A549 (cell line): ENCODE results near the gene NXNL1.

Experiments
- CBX2 ChIP-seq: fragments of 200-600 bp; sonication (generic); IDR thresholded peaks from 2 replicates; pipeline ENCODE4 v1.6.1; 2016; ENCODE audit warnings: low read depth, mild to moderate bottlenecking, borderline replicate concordance
- CEBPB ChIP-seq, 2 experiments: fragments of >200 bp in 1 of 2; sonication (Bioruptor Twin) in 1 of 2; formaldehyde crosslinking in 1 of 2; IDR thresholded peaks; 2 replicates each; pipeline ENCODE4 v1.6.1; 2012 to 2016
- CHD2 ChIP-seq: fragments of 150-350 bp; IDR thresholded peaks from 2 replicates; pipeline ENCODE4 v1.6.1; 2014; ENCODE audit warnings: low read length; ENCODE audit not compliant: partially characterized antibody
- CTCF ChIP-seq: fragments of >200 bp; sonication (Bioruptor Twin); formaldehyde crosslinking; IDR thresholded peaks from 3 replicates; pipeline ENCODE4 v1.5.1; 2016
- EP300 ChIP-seq, 2 experiments: fragments of >200 bp; sonication (Bioruptor Twin); formaldehyde crosslinking; IDR thresholded peaks; 2 replicates in 1 of 2; 3 replicates in 1 of 2; pipeline ENCODE4 v1.6.1; 2016 to 2017
- FOSB ChIP-seq: fragments of 250-450 bp; sonication (Bioruptor Pico); IDR thresholded peaks from 2 replicates; pipeline ENCODE4 v1.5.0; 2020; ENCODE audit warnings: mild to moderate bottlenecking, moderate library complexity
- HMGXB4 ChIP-seq: fragments of 250-450 bp; sonication (Bioruptor Pico); IDR thresholded peaks from 2 replicates; pipeline ENCODE4 v1.5.0; 2021; ENCODE audit warnings: mild to moderate bottlenecking, moderate library complexity, borderline replicate concordance
- KDM5A ChIP-seq: fragments of 200-600 bp; sonication (generic); IDR thresholded peaks from 2 replicates; pipeline ENCODE4 v1.6.1; 2016; ENCODE audit warnings: antibody characterized with exemption, mild to moderate bottlenecking
- MAX ChIP-seq: IDR thresholded peaks from 2 replicates; pipeline ENCODE4 v1.6.1; 2012
- MYC ChIP-seq: IDR thresholded peaks from 2 replicates; pipeline ENCODE4 v1.6.1; 2012; ENCODE audit warnings: mild to moderate bottlenecking, inconsistent platforms, low read length, improper control_type of control experiment, borderline replicate concordance
- POLR2A ChIP-seq: IDR thresholded peaks from 2 replicates; pipeline ENCODE4 v1.6.1; 2012; ENCODE audit warnings: mild to moderate bottlenecking, low read length
- RFX5 ChIP-seq: fragments of 450-650 bp; IDR thresholded peaks from 2 replicates; pipeline ENCODE4 v1.7.1; 2014; ENCODE audit warnings: antibody characterized with exemption, mild to moderate bottlenecking, moderate library complexity
- TP53 ChIP-seq: fragments of 250-450 bp; sonication (Bioruptor Pico); IDR thresholded peaks from 2 replicates; pipeline ENCODE4 v1.5.0; 2021; ENCODE audit warnings: mild to moderate bottlenecking, moderate library complexity

- TF ChIP-seq HMGXB4 (no peak), CTCF (no peak), CBX2 (no peak), TP53 (CRISPR knock-in tag) (no peak), MAX (no peak), POLR2A (no peak), FOSB (CRISPR knock-in tag) (no peak), MYC (no peak), CEBPB (IDR thresholded peaks at IDR 0.05) (no peak), KDM5A (no peak), RFX5 (no peak), CHD2 (no peak), EP300 (IDR thresholded peaks at IDR 0.05) (no peak)
These were observed 5.2 kb downstream of the NXNL1 start for GRCh38 chr19:17455308-17456123.
